ENCODE results near the gene EIF3D. TPM values are rescaled to one million over a fixed set of nuclear protein-coding genes. Genes with fewer than 3 reads are reported as not detected.
"Not testable (repeated sequence)": the region's sequence is repeated elsewhere in the genome, so short reads cannot be mapped to it uniquely, and the experiment has no call there.

The EIF3D gene
- polyA plus RNA-seq, 3 donors = 268 to 294 (median 283) TPM

DNA sequence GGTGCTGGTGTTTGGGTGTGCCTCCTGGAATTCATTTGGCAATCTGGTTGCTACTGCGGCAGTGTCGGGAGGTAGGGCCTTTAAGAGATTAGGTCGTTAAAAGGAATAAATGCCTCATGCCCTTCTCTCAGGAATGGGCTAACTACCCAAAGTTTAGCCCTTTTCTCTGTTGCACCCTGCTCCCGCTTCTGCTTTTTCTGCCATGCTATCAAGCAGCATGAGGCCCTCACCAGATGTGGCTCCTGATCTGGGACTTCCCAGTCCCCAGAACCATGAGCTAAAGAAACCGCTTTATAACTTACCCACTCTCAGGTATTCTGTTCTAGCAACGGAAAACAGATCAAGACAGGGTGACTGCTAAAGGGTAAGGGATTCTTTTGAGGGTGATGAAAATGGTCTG is 6.3 kb downstream of the EIF3D start:
- no peak for DNase-seq (ENCODE audit: extremely low read depth in 1 of 11, low read depth in 9 of 11, low spot score in 4 of 11)

DNA sequence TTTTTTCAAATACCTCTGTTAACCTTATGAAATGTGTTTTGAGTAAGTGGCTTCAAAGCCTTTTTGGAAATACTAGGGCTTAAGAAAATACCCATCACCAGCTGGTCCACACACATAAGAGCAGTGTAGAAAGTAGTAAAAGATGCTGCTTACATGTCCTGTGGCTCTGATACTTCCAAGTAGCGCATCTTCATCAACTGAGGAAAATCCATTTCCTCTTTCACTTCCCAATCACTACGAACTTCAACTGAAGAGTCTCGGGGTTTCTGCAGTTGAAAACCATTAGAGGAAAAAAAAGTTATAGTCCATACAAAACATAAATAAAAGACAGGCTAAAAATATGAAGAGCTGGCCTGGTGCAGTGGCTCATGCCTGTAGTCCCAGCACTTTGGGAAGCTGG is 8.5 kb downstream of the EIF3D start:
- DNase-seq (ENCODE audit: extremely low read depth in 1 of 11, low read depth in 9 of 11, low spot score in 4 of 11) = no peak

DNA sequence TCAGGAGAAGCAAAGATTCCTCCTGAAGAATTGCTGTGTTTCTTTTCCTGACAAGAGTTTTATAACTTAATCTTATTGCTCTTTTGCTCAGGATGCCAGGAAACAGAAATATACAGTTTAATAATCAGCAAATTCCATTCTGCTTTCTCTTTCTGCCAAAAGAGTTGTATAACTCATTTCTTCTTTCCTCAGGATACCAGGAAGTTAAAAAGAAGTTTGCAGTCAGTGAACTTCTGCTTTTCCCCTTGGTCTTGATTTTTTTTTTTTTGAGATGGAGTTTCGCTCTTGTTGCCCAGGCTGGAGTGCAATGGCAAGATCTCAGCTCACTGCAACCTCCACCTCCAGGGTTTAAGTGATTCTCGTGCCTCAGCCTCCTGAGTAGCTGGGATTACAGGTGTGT is 9.1 kb downstream of the EIF3D start:
- not testable (repeated sequence) for DNase-seq (ENCODE audit: extremely low read depth in 1 of 11, low read depth in 9 of 11, low spot score in 4 of 11)

DNA sequence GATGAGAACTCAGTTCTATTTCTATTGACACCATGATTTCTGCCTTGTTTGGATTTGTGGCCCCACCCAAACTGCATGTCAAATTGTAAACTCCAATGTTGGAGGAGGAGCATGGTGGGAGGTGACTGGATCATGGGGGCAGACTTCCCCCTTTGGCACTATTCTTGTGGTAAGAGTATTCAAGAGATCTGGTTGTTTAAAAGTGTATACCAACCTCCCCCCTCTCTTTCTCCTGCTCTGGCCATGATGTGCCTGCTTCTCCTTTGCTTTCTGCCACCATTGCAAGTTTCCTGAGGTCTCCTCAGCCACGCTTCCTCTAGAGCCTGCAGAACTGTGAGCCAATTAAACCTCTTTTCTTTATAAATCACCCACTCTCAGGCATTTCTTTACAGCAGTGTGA is 14.2 kb downstream of the EIF3D start:
- no peak for DNase-seq (ENCODE audit: extremely low read depth in 1 of 11, low read depth in 9 of 11, low spot score in 4 of 11)

DNA sequence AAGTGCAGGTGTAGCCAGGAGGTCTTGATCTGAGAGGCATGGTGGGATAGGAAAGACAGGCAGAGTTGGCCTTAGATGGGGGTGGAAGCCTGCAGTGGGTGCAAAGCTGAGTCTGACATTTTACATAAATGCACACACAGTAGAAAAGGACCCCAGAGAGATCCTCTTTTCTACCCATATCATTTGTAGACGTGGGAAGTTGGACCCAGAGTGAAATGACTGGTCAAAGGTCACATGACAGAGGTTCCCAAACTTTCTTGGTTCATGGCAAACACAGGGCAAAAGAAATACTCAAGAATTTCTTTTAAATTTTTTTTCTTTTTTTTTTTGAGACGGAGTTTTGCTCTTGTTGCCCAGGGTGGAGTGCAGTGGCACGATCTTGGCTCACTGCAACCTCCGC is 16.0 kb downstream of the EIF3D start:
- DNase-seq (ENCODE audit: extremely low read depth in 1 of 11, low read depth in 9 of 11, low spot score in 4 of 11) = no peak

DNA sequence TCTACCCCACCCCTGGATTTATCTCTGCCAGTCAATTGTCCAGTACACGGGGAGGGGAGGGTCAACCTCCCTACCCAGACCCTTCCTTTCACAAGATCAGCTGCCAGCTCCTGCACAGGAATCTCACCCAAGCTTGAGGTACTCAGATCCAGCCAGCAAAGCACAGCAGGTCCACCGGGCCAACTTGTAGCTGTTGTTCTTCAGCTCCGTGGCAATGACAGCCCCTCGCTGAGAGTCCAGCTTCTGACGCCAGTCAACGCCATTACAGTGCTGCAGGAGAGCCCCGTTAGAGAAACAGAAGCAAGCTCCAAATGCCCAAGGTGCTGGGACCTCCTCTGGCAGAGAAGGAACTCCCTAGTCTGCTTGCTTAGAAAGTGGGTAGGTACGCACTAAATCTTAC is 16.6 kb downstream of the EIF3D start:
- no peak for DNase-seq (ENCODE audit: extremely low read depth in 1 of 11, low read depth in 9 of 11, low spot score in 4 of 11)

DNA sequence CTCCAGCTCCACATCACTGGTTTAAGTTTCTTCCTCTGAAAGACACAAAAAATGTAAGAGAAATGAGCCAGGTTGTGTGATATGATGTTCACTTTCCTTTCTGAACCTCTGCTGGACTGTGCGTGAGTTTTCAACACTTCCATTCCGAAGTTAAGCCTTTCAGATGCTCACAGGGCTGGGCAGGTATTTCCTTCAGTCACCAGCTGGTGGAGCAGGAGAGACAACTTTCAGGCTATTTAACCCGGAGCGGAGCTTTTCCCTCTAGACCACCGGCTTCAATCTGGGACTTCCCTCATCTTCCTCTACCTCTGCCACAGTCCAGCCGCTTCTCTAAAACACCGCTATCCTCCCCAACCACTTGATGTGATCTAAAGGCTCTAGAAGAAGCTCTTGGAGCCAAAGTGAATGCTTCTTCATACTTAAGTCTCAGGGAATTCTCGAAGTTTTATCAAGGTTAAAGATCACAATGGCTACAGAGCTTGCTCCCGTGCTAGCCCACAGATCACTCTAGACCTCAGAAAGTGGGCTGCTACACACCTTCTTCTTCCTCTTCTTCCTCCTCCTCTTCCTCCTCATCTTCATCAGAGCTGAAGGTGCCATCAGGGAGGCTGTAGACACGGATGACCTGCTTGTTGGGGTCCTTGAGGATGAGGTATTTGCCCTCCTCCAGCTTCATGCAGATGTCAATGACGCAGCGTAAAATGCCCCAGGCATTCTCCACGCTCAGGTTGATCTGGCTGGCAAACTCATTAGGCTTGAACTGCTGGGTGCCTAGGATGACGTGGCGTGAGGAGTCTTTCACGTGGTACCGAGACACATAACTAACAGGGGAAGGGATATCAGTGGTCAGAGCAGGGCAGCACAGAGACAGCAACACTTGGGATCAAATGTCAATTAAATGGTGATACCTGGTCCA is 17.7 kb downstream of the EIF3D start:
- DNase-seq (ENCODE audit: extremely low read depth in 1 of 11, low read depth in 9 of 11, low spot score in 4 of 11) = peak in 5 of 11 donors; percentile 23 to 47 (median 38)

DNA sequence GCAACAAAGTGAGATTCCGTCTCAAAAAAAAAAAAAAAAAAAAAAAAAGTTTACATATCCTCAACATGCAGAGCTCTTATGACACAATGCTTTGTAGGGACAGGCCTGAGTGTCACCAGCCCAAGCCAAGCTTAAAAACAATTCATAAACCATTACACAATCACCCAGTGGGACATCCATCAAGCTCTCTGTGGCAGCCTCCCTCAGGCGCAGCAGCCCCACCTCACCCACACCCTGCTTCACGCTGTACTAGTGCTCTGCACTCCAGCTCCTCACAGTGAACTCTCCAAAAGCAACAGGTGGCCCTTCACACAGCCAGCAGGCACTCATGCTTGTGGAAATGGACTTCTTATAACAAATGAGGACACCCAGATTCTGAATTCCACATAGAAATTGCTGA is 18.6 kb downstream of the EIF3D start:
- no peak for DNase-seq (ENCODE audit: extremely low read depth in 1 of 11, low read depth in 9 of 11, low spot score in 4 of 11)

DNA sequence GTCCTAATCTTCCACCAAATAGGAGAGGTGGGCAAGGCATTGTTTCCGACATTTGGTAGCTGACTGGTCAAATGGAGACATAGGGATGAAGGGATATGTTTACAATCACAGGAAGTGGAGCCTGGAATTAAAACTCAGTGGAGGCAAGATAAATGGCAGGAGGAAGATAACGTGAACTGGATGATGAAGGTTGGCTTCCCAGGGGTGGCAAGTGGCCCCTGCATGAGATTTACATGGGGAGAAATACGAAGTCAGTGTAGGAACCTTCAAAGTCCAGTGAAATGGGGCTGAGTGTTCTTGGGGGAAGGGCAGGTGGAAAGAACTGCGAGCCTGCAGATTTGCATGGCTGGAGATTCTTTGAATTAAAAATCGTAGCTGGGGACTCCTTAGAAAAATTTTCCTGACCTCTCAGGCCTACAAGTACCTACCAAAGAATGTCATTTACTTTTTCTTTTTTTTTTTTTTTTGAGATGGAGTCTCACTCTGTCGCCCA is 21.4 kb downstream of the EIF3D start:
- DNase-seq (ENCODE audit: extremely low read depth in 1 of 11, low read depth in 9 of 11, low spot score in 4 of 11) = no peak

DNA sequence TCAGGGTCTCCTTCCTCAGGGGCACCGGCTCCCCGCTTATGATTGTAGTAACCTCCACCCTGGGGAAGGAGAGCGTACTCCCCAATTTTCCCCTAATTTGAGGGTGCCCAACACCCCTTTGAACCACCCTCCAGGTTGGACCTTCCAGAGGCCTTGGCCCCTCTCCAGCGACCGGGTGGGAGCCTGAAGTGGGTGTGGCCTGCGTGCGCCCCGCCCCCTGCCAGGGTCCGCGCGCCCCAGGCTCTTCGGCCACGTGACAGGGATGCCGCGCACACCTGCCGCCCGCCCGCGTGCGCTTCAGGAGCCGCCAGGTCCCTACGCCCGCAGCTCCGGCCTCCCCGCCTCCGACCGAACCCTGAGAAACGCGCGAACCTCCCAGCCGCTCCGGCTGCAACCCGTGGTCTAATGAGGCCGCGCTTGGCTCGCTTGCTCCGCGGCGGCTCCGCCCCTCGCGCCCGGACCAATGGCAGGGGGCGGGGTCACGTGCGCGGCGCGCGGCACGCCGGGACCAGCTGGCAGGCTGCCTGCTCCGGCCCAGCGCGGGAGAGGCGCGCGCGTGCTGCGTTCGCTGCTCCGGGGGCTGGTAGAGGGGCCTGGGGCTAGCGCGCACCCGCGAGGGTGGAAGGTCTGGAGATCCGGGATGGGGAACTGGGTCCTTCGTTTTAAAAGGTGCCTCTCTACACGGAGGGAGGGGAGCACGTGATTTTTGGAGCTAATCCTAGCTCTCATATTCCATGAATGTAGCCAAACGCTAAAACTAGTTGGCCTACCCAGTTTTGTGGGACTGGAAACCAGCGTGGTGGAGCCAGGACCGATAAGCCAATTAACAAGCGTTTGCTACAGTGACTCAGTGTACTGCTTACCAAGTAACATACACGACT is 22.1 kb downstream of the EIF3D start, which contains the start of gene FOXRED2:
Gene FOXRED2 (minus strand): TSS at position 404 of the 881 bp plus-strand sequence. CDS start 618 bp downstream, outside the sequence.
- peak; percentile 69 to 90 (median 85) for DNase-seq (ENCODE audit: extremely low read depth in 1 of 11, low read depth in 9 of 11, low spot score in 4 of 11)

DNA sequence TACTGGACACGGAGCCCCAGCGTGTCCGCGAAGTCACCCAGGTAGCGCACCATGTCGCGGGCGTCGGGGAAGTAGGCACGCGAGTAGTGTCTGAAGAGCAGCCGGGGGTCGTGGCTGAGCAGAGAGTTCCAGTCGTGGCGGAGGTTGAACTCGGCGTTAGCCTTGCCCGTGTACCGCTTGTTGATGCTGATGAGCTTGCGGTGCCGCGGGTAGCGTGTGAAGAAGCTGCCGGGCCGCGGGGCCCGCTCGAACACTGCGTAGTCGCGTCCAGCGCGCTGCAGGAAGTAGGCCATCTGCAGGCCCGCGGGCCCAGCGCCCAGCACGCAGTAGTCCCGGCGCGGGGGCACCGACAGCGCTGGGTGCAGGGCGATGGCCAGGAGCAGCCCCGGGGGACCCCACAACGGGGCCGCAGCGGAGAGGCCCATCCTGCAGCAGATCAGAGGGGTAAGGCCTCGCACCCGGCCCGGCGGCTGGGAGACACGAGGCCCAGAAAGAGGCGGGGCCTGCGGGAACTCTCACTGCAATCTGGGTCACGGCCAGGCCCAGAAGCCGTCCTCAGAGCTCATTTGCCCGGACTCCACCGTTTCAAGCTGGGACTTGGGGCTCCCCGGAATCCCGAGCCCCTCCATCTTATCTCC is 22.8 kb downstream of the EIF3D start:
- DNase-seq (ENCODE audit: extremely low read depth in 1 of 11, low read depth in 9 of 11, low spot score in 4 of 11) = no peak

DNA sequence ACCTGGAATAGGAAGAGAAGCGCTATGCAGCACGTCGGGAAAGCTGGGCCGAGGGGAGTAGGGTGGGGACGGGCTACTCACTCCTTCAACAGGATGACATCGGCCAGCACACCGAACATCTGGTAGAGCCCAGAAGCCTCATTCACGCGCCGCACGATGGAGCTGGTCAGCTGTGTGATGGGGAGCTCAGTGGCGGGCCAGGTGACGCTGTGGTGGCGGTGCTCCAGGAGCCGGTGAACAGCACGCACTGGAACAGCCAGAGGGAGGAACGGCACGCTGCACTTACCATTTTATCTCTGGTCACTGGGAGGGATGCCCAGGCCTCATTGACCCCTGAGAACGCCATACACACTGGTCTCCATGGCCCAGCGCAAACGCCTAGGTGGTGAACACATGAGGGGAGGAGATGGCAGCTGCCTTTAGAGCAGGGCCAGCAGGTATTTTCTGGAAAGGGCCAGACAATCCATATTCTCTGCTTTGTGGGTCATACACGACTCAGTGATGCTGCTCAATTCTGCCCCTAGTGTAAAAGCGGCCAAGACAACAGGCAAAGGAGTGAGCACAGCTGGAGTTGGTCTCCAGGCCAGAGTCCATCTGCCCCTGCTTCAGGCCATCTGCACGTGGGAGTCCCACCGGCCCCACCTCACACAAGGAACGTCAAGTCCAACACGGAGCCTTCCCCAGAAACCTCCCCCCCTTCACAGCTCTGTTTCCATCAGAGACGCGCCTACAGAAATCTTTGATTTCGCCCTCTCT is 30.9 kb downstream of the EIF3D start:
- no peak for DNase-seq (ENCODE audit: extremely low read depth in 1 of 11, low read depth in 9 of 11, low spot score in 4 of 11)

DNA sequence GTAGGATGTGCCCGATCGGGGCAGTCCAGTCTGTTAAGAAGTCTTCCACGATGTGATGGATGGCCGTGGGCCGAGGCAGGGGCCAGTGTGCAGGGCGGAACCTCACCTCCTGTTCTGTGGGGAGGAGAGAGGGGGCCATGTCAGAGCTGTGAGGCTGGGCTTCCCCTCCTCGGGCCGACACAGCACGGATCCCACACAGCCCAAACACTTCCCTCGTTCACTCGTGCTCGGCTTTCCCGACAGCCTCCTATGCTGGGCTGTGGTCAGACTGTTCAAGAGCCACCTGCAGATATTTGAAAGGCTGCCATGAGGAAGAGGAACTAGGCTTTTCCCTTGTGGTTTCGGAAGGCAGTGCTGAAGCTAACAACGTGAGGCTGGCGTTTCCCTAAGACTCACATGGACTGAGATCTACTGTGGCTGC is 35.3 kb downstream of the EIF3D start:
- no peak for DNase-seq (ENCODE audit: extremely low read depth in 1 of 11, low read depth in 9 of 11, low spot score in 4 of 11)

DNA sequence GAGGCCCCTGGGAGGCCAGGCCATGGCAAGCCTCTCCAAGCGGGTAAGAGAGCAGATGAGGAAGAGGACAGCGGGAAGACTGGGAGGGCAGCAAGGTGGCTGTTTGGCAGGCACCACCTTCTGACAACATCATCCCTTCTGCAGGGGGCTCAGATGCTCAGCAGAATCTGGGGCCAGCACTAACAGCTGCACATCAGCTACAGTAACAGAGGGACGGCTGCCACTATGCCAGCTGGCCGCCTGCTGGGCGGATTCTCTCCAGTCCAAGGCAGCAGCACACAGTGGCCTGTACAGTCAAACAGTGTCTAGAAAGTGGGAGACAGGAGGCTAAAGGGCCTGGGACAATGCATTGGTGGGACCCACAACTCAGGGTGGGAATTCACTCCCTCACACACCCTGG is 36.9 kb downstream of the EIF3D start:
- no peak for DNase-seq (ENCODE audit: extremely low read depth in 1 of 11, low read depth in 9 of 11, low spot score in 4 of 11)

DNA sequence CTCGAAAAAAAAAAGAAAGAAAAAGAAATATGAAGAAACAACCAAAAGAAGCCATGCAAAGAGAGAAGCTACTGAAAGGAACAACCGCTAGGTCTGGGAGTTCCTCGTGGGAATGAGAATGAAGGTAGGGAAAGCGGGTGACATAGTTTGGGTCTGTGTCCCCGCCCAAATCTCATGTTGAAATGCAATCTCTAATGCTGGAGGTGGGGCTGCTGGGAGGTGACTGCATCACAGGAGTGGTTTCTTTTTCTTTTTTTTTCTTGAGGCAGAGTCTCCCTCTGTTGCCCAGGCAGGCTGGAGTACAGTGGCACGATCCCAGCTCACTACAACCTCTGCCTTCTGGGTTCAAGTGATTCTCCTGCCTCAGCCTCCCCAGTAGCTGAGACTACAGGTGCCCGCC is 37.8 kb downstream of the EIF3D start:
- DNase-seq (ENCODE audit: extremely low read depth in 1 of 11, low read depth in 9 of 11, low spot score in 4 of 11) = no peak

DNA sequence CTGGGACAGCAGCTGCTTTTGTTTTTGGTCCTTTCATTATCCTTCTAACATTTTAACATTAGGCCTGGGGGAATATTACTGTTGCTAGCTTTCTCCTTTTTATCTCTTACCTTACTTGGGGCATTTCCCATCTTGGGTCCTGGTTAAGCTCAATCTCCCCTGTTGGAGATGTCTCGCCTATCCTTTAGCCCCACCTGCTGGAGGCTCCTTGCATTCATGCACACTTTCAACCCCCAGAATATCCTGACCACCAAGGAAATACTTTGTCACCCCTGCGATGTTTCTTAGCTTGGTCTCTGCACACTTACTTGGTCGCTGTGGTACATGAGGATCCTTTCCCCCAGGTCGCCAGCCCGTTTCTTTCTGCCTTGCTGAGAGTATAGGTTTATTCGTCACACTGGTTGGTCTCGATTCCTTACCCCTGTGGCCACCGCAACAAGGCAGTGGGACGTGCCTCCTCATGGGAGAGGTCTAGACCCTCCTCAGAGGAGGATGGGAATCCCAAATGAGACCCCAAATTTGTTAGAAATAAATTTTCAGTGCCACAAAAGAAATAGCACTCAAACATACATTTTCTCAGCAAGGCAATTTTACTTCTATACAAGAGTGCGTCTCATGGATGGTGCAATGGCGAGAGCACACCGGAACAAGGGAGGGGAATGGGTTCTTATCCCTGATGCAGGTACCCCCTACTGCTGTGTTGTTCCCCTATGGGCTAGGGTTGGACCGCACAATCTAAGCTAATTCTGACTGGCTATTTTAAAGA is 42.2 kb downstream of the EIF3D start:
- DNase-seq (ENCODE audit: extremely low read depth in 1 of 11, low read depth in 9 of 11, low spot score in 4 of 11) = no peak

DNA sequence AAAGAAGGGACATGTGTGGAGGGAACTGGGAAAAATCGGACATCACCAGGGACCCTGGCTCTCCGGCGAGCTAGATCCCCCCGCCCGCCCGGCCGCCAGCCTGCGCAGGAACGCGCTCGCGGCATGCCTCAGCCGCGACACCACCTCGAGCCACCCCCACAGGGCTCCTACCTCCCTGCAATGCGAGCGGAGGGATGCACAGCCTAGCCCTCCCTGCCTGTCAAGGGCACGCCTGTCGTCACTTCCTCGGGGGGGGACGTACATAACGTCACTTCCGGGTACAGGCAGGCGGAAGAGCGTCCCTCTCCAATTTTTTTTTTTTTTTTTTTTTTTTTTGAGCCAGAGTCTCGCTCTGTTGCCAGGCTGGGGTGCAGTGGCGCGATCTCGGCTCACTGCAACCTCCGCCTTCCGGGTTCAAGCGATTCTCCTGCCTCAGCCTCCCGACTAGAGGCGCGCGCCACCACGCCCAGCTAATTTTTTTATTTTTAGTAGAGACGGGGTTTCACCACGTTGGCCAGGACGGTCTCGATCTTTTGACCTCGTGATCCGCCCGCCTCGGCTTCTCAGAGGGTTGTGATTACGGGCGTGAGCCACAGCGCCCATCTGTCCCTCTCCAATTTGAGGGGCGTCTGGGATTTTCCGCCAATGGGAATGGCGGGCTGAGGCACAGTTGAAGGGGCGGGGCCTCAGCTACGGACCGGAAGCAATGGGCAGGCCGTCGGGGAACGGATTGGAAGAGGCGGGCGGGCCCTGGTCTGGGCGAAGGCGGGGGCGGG is 47.4 kb downstream of the EIF3D start, which contains the start of gene TXN2:
Gene TXN2 (minus strand): TSS at position 248 of the 776 bp plus-strand sequence. CDS start 803 bp downstream, outside the sequence.
- DNase-seq (ENCODE audit: extremely low read depth in 1 of 11, low read depth in 9 of 11, low spot score in 4 of 11) = peak; percentile 89 to 96 (median 94)
